IPS-NIHi7 (cell line): ENCODE measurements around the gene TMEM120B.
A peak's percentile ranks its signal among the peaks of the same experiment; 100 is the strongest.
"Not testable (repeated sequence)": the region's sequence is repeated elsewhere in the genome, so short reads cannot be mapped to it uniquely, and the experiment has no call there.

Source experiments
- DNase-seq: peaks from one replicate; pipeline ENCODE4 v3.0.0; 2012; ENCODE audit warnings: mixed read lengths; ENCODE audit errors: extremely low spot score

Gene TMEM120B

DNA sequence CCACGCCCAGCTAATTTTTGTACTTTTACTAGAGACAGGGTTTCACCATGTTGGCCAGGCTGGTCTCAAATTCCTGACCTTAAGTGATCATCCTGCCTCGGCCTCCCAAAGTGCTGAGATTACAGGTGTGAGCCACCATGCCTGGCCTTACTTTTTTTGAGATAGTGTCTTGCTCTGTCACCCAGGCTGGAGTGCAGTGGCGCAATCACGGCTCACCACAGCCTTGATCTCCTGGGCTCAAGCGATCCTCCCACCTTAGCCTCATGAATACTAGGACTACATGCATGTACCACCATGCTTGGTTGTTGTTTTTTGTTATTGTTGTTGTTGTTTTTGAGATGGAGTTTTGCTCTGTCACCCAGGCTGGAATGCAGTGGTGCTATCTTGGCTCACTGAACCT is 33.0 kb downstream of the TMEM120B start:
- not testable (repeated sequence) for DNase-seq

DNA sequence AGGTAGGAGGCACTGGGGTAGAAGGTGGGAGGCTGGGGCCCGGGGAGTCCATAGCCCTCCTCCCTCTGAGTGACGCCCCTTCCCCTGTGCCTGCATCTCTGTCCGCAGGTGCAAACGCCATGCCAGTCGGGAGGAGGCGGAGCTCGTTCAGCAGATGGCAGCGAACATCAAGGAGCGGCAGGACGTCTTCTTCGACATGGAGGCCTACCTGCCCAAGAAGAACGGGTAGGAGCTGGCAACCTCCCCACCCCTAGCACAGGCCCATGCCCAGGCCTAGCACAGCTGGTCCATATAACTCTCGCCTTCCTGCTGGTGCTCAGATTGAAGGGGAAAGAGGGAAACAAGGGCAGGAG is 35.6 kb downstream of the TMEM120B start:
- DNase-seq: peak; percentile 50

GRCh38 chr12:121748571-121749265 is 36.2 kb downstream of the TMEM120B start:
- peak; percentile 67 for DNase-seq

DNA sequence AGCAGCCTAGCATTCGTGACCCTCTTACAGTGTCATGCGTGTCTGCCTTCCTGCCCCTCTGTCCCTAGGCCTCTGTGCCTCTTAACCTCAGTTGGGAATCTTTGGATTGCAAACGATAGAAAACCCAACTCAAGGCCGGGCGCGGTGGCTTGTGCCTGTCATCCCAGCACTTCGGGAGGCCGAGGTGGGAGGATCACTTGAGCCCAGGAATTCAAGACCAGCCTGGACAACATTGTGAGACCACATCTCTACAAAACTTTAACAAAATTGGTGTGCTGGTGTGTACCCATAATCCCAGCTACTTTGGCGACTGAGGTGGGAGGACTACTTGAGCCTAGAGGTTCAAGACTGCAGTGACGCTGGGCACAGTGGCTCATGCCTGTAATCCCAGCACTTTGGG is 36.7 kb downstream of the TMEM120B start:
- DNase-seq: no peak

DNA sequence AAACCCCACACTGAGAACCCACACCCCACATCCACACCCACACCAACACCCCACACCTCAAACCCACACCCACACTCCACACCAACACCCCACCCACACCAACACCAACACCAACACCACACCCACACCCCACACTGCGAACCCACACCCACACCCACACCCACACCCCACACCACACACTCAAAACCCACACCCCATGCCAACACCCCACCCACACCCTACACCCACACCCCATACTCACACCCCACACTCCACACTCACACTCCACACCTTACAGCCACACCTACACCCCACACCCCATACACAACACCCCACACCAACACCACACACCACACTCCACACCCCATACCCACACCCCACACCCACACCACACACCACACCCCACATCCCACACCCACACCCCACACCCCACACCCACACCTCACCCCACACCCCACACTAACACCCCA is 38.0 kb downstream of the TMEM120B start:
- DNase-seq: no peak

GRCh38 chr12:121751034-121751433 is 38.5 kb downstream of the TMEM120B start:
- DNase-seq: no peak

GRCh38 chr12:121751749-121752351 is 39.3 kb downstream of the TMEM120B start:
- DNase-seq: no peak

DNA sequence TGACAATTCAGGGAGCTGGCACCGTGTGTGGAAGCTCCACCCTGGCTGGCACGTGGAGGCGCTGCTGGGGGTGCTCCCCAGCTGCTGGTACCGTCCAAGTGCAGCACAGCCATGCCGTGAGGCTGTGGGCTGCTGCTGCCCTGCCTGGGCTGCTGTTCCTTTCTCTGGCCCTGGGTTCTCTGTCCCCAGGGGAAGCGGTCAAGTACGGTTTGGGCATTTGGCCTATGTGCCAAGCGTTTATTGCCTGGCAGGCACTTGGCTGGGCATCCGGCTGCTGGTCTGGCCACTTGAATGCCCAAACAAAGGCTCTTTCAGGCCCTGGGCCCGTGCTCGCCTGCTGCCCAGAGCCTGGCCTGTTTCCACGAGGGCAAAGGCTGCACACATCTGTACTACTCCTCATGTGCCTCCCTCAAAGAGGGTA is 41.3 kb downstream of the TMEM120B start:
- no peak for DNase-seq

DNA sequence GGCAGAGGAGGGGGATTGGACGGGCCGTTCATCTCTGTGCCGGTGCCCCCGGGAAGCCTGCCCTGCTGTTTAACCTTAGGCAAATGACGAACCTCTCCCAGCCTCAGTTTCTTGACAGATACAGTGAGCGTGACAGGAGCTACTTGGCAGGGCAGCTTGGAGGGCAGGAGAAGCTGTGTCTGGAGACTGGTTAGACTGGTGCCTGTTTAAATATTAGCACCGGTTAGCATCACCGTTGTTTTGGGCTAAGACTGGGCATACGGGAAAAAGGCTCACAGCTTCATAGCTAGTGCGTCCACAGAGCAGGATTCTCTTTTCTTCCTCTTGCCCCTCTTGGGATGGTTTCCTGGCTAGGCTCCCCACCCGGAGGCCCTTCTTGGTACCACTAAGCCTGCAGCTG is 42.3 kb downstream of the TMEM120B start:
- no peak for DNase-seq

DNA sequence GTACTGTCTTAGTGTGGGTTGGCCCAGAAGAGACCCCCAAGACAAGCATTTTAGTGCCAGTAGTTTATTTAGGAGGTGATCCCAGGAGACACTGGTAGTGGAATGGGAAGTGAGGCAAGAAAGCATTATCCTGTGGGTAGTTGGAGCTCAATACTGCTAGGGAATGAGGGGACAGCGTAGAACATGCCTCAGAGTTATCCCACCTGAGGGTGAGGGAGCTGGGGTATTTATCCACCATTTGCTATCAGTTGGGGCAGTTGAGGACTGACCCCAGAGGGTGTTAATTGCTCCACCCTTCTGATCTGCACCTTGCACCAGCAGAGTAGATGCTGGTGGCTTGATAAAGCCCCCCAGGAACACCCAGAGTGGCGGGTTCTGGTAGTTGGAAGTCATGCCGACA is 43.0 kb downstream of the TMEM120B start:
- no peak for DNase-seq

DNA sequence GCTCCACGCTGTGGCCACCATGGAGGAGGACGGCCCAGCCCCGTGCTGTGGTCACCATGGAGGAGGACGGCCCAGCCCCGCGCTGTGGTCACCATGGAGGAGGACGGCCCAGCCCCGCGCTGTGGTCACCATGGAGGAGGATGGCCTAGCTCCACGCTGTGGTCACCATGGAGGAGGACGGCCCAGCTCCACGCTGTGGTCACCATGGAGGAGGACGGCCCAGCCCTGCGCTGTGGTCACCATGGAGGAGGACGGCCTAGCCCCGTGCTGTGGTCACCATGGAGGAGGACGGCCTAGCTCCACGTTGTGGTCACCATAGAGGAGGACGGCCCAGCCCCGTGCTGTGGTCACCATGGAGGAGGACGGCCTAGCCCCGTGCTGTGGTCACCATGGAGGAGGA is 46.0 kb downstream of the TMEM120B start:
- not testable (repeated sequence) for DNase-seq

DNA sequence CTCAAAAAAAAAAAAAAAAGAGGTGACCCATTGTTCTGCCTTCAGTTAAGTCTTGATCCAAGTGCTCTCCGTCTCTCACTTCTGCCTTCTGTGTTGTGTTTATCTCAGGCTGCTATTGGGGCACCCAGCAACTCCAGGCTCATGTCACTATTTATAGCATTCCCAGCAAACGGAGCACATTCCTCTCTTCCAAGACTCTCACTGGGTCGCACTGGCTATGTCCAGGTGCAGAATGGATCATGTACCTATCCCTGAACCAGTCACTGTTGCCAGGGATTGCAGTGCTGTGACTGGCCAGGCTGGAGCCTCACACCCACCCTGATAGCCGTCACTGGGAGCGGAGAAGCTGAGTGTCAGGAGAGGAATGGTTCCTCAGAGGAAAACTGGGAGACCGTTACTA is 49.7 kb downstream of the TMEM120B start:
- DNase-seq: no peak

GRCh38 chr12:121764808-121765207 is 52.3 kb downstream of the TMEM120B start:
- DNase-seq: no peak

GRCh38 chr12:121765573-121765972 is 53.0 kb downstream of the TMEM120B start:
- peak; percentile 57 for DNase-seq

GRCh38 chr12:121766290-121767039 is 53.9 kb downstream of the TMEM120B start:
- no peak for DNase-seq

DNA sequence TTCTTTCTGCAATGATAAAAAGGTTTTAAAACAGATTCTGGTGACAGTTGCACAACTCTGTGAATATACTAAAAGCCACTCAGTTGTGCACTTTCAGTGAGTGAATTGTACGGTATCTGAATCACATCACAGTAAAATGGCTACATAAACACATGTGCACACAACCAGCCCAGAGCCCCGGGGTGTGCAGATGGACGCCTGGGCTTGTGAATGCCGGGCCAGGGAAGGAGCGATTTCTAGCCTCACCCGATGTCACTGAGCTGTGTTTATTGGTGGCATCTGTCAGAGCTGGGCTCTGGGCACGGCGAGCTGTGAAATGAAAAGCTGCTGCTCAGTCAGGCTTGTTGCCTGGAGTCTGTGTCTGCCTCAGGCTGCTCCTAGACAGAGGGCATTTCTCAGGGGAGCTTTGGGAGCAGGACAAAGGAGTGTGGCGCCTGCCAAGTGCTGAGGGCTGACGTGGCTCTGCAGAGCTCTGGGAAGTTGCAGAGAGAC is 55.0 kb downstream of the TMEM120B start:
- no peak for DNase-seq

DNA sequence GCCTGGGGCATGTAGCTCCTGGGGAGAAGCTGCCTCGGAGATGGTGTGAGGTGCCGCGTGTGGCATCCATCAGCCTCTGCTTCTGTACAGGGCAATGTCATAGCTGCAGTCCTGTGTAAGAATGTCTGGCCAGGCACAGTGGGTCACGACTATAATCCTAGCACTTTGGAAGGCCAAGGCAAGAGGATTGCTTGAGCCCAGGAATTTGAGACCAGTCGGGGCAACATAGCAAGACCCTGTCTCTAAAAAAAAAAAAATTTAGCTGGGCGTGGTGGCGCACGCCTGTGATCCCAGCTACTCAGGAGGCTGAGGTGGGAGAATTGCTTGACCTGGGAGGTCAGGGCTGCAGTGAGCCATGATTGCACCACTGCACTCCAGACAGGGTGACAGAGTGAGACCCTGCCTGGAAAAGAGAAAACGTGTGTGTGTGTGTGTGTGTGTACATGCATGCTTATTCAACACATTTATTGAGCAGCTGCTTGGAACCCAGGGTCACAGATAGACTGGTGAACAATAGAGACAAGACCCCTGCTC is 56.8 kb downstream of the TMEM120B start:
- no peak for DNase-seq

DNA sequence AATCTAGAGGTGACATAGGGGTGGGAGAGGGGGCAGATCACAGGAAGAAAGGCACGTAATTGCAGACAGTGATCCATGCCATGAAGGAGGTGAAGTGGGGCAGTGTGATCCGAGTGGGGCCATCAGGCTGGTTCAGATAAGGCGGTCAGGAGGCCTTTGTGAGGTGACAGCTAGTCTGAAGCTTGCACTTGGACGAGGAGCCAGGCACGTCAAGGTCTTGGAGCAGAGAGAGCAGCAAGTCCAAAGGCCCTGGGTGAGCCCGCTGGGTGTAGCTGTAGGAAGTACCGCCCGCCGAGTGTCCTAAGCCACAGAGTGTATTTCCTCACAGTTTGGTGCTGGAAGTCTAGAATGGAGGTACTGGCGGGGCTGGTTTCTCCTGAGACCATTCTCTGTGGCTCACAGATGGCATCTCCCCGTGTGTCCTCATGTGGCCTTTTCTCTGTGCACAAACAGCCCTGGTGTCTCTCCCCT is 57.3 kb downstream of the TMEM120B start:
- DNase-seq: no peak

DNA sequence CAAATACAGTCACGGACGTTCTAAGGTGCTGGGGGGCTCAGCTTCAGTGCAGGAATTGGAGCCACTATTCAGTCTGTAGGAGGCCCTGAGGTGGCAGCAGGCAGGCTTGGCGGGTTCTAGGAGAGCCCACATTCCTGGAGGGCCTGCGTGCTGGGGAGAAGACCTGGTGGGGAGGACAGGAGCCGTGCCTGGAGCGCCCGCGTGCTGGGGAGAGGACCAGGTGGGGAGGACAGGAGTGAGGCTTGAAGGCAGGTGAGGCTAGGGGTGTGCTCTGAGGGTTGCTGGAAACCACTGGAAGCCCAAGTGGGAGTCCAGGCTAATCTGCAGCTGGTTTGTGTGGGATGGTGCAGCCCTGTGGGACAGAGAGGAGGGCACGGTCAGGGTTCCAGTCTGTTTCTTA is 57.8 kb downstream of the TMEM120B start:
- DNase-seq: no peak

DNA sequence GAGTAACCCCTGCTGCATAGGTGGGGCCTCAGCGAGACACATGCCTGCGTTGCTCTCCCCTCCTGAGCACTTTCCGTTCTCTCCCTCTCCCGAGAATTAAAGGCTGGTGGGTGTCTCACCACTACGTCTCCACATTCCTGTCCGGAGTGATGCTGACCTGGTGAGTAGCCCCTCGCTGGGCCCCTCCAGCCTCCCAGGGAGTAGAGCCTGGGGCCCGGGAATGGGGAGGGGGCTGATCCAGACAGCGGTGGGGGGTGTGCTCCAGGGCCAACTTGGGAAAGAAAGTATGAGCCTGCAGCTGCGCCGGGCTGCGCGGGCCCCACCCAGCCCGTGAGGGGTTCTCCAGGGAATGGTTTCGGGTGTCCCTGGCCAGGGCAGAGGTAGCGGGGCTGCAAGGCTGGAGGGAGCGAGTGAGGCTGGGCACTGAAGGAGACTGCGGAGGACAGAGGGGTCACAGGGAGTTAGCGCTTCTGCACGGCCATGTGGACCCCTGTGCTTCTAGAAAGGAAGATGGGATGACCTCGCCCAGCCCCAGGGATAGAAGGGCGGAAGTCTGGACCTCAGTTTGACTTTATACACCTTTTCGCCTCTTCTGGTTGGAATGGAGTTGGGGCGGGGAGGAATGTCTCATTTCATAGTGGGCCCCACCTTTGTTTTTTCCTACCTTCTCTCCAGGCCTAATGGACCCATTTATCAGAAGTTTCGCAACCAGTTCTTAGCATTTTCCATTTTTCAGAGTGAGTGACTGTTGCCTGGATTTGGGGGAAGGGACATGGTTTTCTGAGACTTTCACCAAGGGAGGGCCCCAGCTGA is 58.5 kb downstream of the TMEM120B start:
- no peak for DNase-seq

DNA sequence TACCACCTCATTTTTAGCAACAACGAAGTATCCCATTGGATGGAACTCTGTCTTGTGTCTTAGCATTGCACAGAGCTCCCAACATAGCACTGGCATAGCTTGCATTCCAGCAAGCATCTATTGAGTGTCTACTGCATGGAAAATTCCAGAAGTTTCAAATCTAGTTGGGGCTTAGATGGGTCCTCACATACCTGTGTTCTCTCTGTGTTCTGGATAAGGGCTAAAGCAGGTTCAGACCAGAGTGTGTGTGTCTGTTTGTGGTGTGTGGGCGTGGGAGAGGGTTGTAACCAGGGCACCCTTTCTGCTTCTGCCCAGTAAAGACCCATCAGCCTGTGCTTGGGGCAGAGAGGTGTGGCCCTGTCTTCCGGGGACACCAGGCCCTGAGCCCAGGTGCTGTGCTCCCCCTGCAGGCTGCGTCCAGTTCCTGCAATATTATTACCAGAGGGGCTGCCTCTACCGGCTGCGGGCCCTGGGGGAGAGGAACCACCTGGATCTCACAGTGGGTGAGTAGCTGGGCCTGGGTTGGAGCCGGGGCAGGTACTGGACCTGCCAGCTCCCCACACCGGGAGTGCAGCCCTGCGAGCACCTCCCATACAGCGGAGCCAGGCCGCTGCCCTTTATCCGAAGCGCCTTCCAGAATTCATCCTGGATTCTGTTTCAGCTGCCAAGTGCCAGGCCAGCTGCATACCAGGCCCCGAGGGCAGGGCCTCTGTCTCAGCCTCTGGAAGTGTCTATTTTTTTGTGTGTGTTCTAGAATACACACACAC is 60.6 kb downstream of the TMEM120B start:
- peak; percentile 94 for DNase-seq
